ENCODE results near the gene NMT1.

NMT1 gene

GRCh38 chr17:45131616-45132319, 70.7 kb downstream of the NMT1 start (continued):
- peak; percentile 82 for TF ChIP-seq ZNF280D (tag by site-specific recombination; IDR thresholded peaks at IDR 0.05)
- no peak for TF ChIP-seq ZNF335 (tag by site-specific recombination; conservative IDR thresholded peaks at IDR 0.05)
- no peak for TF ChIP-seq ZNF549 (tag by site-specific recombination; IDR thresholded peaks at IDR 0.05)
- TF ChIP-seq OVOL3 (tag by site-specific recombination; IDR thresholded peaks at IDR 0.05): no peak
- TF ChIP-seq ZNF214 (tag by site-specific recombination; IDR thresholded peaks at IDR 0.05; ENCODE audit: borderline replicate concordance): no peak
- TF ChIP-seq ZNF19 (tag by site-specific recombination; IDR thresholded peaks at IDR 0.05; ENCODE audit: low read depth): no peak
- peak; percentile 46; the same call in 1 of the 2 replicates for TF ChIP-seq ZXDB (tag by site-specific recombination; IDR thresholded peaks at IDR 0.05)
- TF ChIP-seq SP2 (tag by site-specific recombination; IDR thresholded peaks at IDR 0.05): no peak
- TF ChIP-seq ZNF362 (tag by site-specific recombination; IDR thresholded peaks at IDR 0.05): no peak
- peak; percentile 71 for TF ChIP-seq ZBTB10 (tag by site-specific recombination; IDR thresholded peaks at IDR 0.05)
- no peak for TF ChIP-seq GLI2 (tag by site-specific recombination; IDR thresholded peaks at IDR 0.05; ENCODE audit: borderline replicate concordance, low read depth)
- peak; percentile 42; the same call in 1 of the 2 replicates for TF ChIP-seq ZNF600 (tag by site-specific recombination; IDR thresholded peaks at IDR 0.05)
- no peak for TF ChIP-seq ZNF174 (tag by site-specific recombination; IDR thresholded peaks at IDR 0.05)
- peak; percentile 51; the same call in 1 of the 2 replicates for TF ChIP-seq ZNF121 (tag by site-specific recombination; IDR thresholded peaks at IDR 0.05)
- 0 out of 2 replicates have a peak, but pooled peaks have one; percentile 60 for TF ChIP-seq ZNF391 (tag by site-specific recombination; IDR thresholded peaks at IDR 0.05; ENCODE audit: borderline replicate concordance, low read depth)
- TF ChIP-seq ZNF654 (tag by site-specific recombination; IDR thresholded peaks at IDR 0.05; ENCODE audit: low read depth): peak; percentile 54
- TF ChIP-seq GLIS1 (tag by site-specific recombination; IDR thresholded peaks at IDR 0.05): peak; percentile 33
- 0 out of 2 replicates have a peak, but pooled peaks have one; percentile 14 for TF ChIP-seq ZNF157 (tag by site-specific recombination; IDR thresholded peaks at IDR 0.05)
- no peak for TF ChIP-seq ZNF792 (tag by site-specific recombination; IDR thresholded peaks at IDR 0.05)
- no peak for TF ChIP-seq ZNF513 (tag by site-specific recombination; IDR thresholded peaks at IDR 0.05)
- TF ChIP-seq ZNF660 (tag by site-specific recombination; IDR thresholded peaks at IDR 0.05): peak; percentile 15; the same call in 1 of the 2 replicates
- no peak for TF ChIP-seq ZNF184 (tag by site-specific recombination; IDR thresholded peaks at IDR 0.05)
- TF ChIP-seq ZNF791 (tag by site-specific recombination; IDR thresholded peaks at IDR 0.05): no peak
- no peak for TF ChIP-seq ATF2 (tag by site-specific recombination; IDR thresholded peaks at IDR 0.05; ENCODE audit: low read depth)
- no peak for TF ChIP-seq EGR2 (tag by site-specific recombination; IDR thresholded peaks at IDR 0.05; ENCODE audit: low read depth)
- no peak for TF ChIP-seq ZNF23 (tag by site-specific recombination; IDR thresholded peaks at IDR 0.05; ENCODE audit: borderline replicate concordance)
- no peak for TF ChIP-seq ZBTB6 (tag by site-specific recombination; IDR thresholded peaks at IDR 0.05)
- TF ChIP-seq MYNN (tag by site-specific recombination; IDR thresholded peaks at IDR 0.05; ENCODE audit: borderline replicate concordance): no peak
- TF ChIP-seq OSR2 (tag by site-specific recombination; IDR thresholded peaks at IDR 0.05): no peak

Measured in HEK293 (cell line).